SH-SY5Y (cell line): ENCODE data around the gene CARD11.

Source experiments
- GATA2 ChIP-seq: IDR thresholded peaks from 2 replicates; pipeline ENCODE4 v1.6.1; 2011; ENCODE audit warnings: mild to moderate bottlenecking, low read depth, low read length
- GATA3 ChIP-seq: IDR thresholded peaks from 2 replicates; pipeline ENCODE4 v1.6.1; 2011; ENCODE audit warnings: low read depth, mild to moderate bottlenecking, low read length, moderate library complexity

Gene CARD11

GRCh38 chr7:2860627-2861133, 183.0 kb downstream of the CARD11 start:
- TF ChIP-seq GATA3: no peak
- TF ChIP-seq GATA2: peak; percentile 42; the same call in 1 of the 2 replicates

GRCh38 chr7:2859952-2860351, 183.7 kb downstream of the CARD11 start:
- TF ChIP-seq GATA2 (no peak), GATA3 (no peak)

GRCh38 chr7:2858621-2859020, 185.0 kb downstream of the CARD11 start:
- TF ChIP-seq GATA2 (no peak), GATA3 (no peak)

DNA sequence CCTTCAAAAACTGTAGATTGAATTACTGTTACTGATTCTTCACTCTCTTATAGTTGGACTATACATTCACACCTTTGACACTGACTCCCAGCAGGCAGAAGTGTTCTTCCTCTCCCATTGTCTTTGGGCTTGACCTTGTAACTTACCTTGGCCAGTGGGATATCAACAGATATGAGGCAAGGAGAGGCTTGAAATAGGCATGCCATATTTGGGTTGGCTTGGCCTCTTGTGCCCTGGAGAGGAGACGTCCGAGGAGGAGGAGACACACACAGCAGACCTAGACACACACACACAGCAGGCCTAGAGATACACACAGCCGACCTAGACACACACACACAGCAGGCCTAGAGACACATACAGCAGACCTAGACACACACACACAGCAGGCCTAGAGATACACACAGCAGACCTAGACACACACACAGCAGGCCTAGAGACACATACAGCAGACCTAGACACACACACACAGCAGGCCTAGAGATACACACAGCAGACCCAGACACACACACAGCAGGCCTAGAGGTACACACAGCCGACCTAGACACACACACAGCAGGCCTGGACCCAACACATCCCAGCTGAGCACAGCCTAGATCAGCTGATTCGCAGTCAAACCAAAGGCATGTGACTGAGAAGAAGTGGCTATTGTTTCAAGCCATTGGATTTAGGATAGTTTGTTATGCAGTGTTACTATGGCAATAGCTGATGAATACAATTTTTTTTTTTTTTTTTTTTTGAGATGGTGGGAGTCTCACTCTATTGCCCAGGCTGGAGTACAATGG, 187.1 kb downstream of the CARD11 start:
- no peak for TF ChIP-seq GATA2
